H1 (cell line): ENCODE data around the gene CDH9. TPM values are rescaled to one million over a fixed set of nuclear protein-coding genes. Genes with fewer than 3 reads are reported as not detected.

Experiments used
- CTCF ChIA-PET: fragments of 300-600 bp; sonication (Branson Sonifier 250); formaldehyde crosslinking; loops from one replicate; lab custom pipeline; 2021; ENCODE audit not compliant: partially characterized antibody; lab: Charles Lee
- POLR2A ChIA-PET: fragments of 300-600 bp; sonication (Branson Sonifier 250); formaldehyde crosslinking; loops from one replicate; lab custom pipeline; 2021; ENCODE audit warnings: inconsistent platforms; ENCODE audit not compliant: partially characterized antibody; lab: Charles Lee
- DNase-seq, 2 experiments: peaks; one replicate each; pipeline versions ENCODE4 v3.0.0 to v3.0.0-alpha.2; 2010 to 2022; ENCODE audit warnings: low spot score in 2 of 2, low read depth in 1 of 2, mixed read lengths in 1 of 2
- FAIRE-seq: peaks from 2 replicates; lab custom pipeline; 2011; peaks lifted over from hg19 to GRCh38; lab: Jason Lieb, UNC
- H2AFZ ChIP-seq: 2 replicates; pipeline ENCODE4 v1.8.1; 2012; ENCODE audit warnings: low read length, inconsistent platforms
- H2AK5ac ChIP-seq: 2 replicates; pipeline ENCODE4 v1.6.1; 2013; ENCODE audit warnings: low read depth, low read length
- H2BK120ac ChIP-seq: replicated peaks from 2 replicates; pipeline ENCODE3; 2013; ENCODE audit warnings: low read depth, low read length, inconsistent platforms
- H2BK12ac ChIP-seq: 2 replicates; pipeline ENCODE4 v1.6.1; 2013; ENCODE audit warnings: low read depth, low read length
- H2BK15ac ChIP-seq: 2 replicates; pipeline ENCODE4 v1.6.1; 2013; ENCODE audit warnings: low read length
- H2BK20ac ChIP-seq: 2 replicates; pipeline ENCODE4 v1.6.1; 2013; ENCODE audit warnings: low read length
- H2BK5ac ChIP-seq: 2 replicates; pipeline ENCODE4 v1.6.1; 2013; ENCODE audit warnings: low read depth, low read length
- H3K14ac ChIP-seq: 2 replicates; pipeline ENCODE4 v1.6.1; 2013; ENCODE audit warnings: inconsistent platforms; ENCODE audit not compliant: insufficient read length
- H3K18ac ChIP-seq: 2 replicates; pipeline ENCODE4 v1.6.1; 2013; ENCODE audit warnings: low read length; ENCODE audit errors: extremely low read depth
- H3K23ac ChIP-seq: 2 replicates; pipeline ENCODE4 v1.6.1; 2013; ENCODE audit warnings: inconsistent platforms; ENCODE audit not compliant: insufficient read length
- H3K23me2 ChIP-seq: 2 replicates; pipeline ENCODE4 v1.6.1; 2013; ENCODE audit warnings: low read depth, low read length
- H3K27ac ChIP-seq: 2 replicates; pipeline ENCODE4 v1.6.1; 2011; ENCODE audit warnings: low read depth, low read length, inconsistent platforms
- H3K27me3 ChIP-seq, 4 experiments: replicated peaks in 1 of 4; 1 replicate in 1 of 4; 2 replicates in 3 of 4; pipeline versions ENCODE4 v1.6.1 to v1.8.1; 2011 to 2013; ENCODE audit warnings: low read length in 3 of 4, mild to moderate bottlenecking in 3 of 4, inconsistent platforms in 2 of 4, mixed read lengths in 2 of 4, moderate library complexity in 1 of 4; ENCODE audit not compliant: control insufficient read depth in 3 of 4, insufficient read depth in 3 of 4; ENCODE audit errors: extremely low read depth in 1 of 4
- H3K36me3 ChIP-seq, 4 experiments: 2 replicates each; pipeline versions ENCODE4 v1.6.1 to v1.8.1; 2011 to 2013; ENCODE audit warnings: mild to moderate bottlenecking in 4 of 4, low read length in 3 of 4, moderate library complexity in 2 of 4, control low read depth in 1 of 4, inconsistent platforms in 1 of 4; ENCODE audit not compliant: insufficient read depth in 4 of 4, control insufficient read depth in 2 of 4
- H3K4ac ChIP-seq: replicated peaks from 2 replicates; pipeline ENCODE3; 2013; ENCODE audit warnings: low read length, low read depth, mixed read lengths, inconsistent platforms; ENCODE audit not compliant: insufficient read length
- H3K4me1 ChIP-seq, 4 experiments: replicated peaks in 1 of 4; 1 replicate in 1 of 4; 2 replicates in 3 of 4; pipeline versions ENCODE4 v1.6.1 to v1.8.1; 2011 to 2013; ENCODE audit warnings: low read length in 3 of 4, inconsistent platforms in 2 of 4, mixed read lengths in 1 of 4; ENCODE audit not compliant: insufficient read depth in 4 of 4, control insufficient read depth in 3 of 4
- H3K4me2 ChIP-seq, 2 experiments: 2 replicates each; pipeline versions ENCODE4 v1.6.1 to v1.8.1; 2011 to 2013; ENCODE audit warnings: low read depth in 2 of 2, low read length in 2 of 2, control low read depth in 1 of 2, inconsistent platforms in 1 of 2, mild to moderate bottlenecking in 1 of 2; ENCODE audit not compliant: insufficient read depth in 1 of 2
- H3K4me3 ChIP-seq, 4 experiments: fragments of 200-600, 300-600 bp in 1 of 4; sonication (generic), shearing (Covaris generic), sonication (Bioruptor Twin) in 1 of 4; 2 replicates each; pipeline versions ENCODE4 v1.5.1 to v1.8.1; 2011 to 2016; ENCODE audit warnings: low read length in 4 of 4, low read depth in 3 of 4, control low read depth in 2 of 4, inconsistent platforms in 2 of 4, mild to moderate bottlenecking in 2 of 4, mixed read lengths in 1 of 4, moderate library complexity in 1 of 4; ENCODE audit not compliant: insufficient read depth in 2 of 4; ENCODE audit errors: extremely low read depth in 1 of 4
- H3K56ac ChIP-seq: replicated peaks from 2 replicates; pipeline ENCODE3; 2013; ENCODE audit warnings: low read depth, mild to moderate bottlenecking, mixed read lengths, low read length, inconsistent platforms; ENCODE audit not compliant: insufficient read length
- H3K79me1 ChIP-seq: 2 replicates; pipeline ENCODE4 v1.6.1; 2013; ENCODE audit warnings: low read depth, low read length, control low read depth
- H3K79me2 ChIP-seq, 2 experiments: 2 replicates each; pipeline versions ENCODE4 v1.6.1 to v1.8.1; 2012 to 2013; ENCODE audit warnings: low read length in 2 of 2, mild to moderate bottlenecking in 2 of 2, inconsistent platforms in 1 of 2; ENCODE audit not compliant: insufficient read depth in 2 of 2, control insufficient read depth in 1 of 2
- H3K9ac ChIP-seq, 4 experiments: replicated peaks in 1 of 4; 1 replicate in 1 of 4; 2 replicates in 3 of 4; pipeline versions ENCODE4 v1.6.1 to v1.8.1; 2011 to 2013; ENCODE audit warnings: low read depth in 3 of 4, low read length in 3 of 4, control low read depth in 2 of 4, mild to moderate bottlenecking in 2 of 4, moderate library complexity in 2 of 4, inconsistent platforms in 1 of 4; ENCODE audit errors: extremely low read depth in 1 of 4
- H3K9me3 ChIP-seq, 2 experiments: 2 replicates each; pipeline versions ENCODE4 v1.6.1 to v1.8.1; 2012 to 2013; ENCODE audit warnings: mild to moderate bottlenecking in 2 of 2, moderate library complexity in 2 of 2, control low read depth in 1 of 2, inconsistent platforms in 1 of 2, low read depth in 1 of 2, low read length in 1 of 2, mixed read lengths in 1 of 2; ENCODE audit not compliant: insufficient read depth in 2 of 2
- H4K20me1 ChIP-seq, 2 experiments: replicated peaks in 1 of 2; 2 replicates each; pipeline versions ENCODE3 to v1.8.1; 2011 to 2013; ENCODE audit warnings: inconsistent platforms in 2 of 2, low read length in 2 of 2, mild to moderate bottlenecking in 1 of 2; ENCODE audit not compliant: insufficient read depth in 2 of 2, control insufficient read depth in 1 of 2
- H4K5ac ChIP-seq: 2 replicates; pipeline ENCODE4 v1.6.1; 2013; ENCODE audit warnings: low read length, low read depth, mixed read lengths, inconsistent platforms; ENCODE audit not compliant: insufficient read length
- H4K8ac ChIP-seq: 2 replicates; pipeline ENCODE4 v1.8.0; 2013; ENCODE audit warnings: mild to moderate bottlenecking, moderate library complexity, low read length, inconsistent platforms; ENCODE audit not compliant: insufficient read depth; ENCODE audit errors: extremely low read depth
- H4K91ac ChIP-seq: replicated peaks from 2 replicates; pipeline ENCODE3; 2013; ENCODE audit warnings: low read length, mixed read lengths, inconsistent platforms; ENCODE audit not compliant: insufficient read length
- CTBP2 ChIP-seq: IDR thresholded peaks from 2 replicates; pipeline ENCODE4 v1.7.0; 2011; ENCODE audit warnings: borderline replicate concordance, mild to moderate bottlenecking, moderate library complexity, mixed read lengths, low read length; ENCODE audit not compliant: insufficient read depth, insufficient read length
- KDM4A ChIP-seq: IDR thresholded peaks from one replicate; pipeline ENCODE4 v1.7.1; 2012; ENCODE audit warnings: low read depth, mild to moderate bottlenecking, moderate library complexity, low read length, inconsistent platforms; ENCODE audit not compliant: severe bottlenecking
- RAD21 ChIP-seq, 2 experiments: IDR thresholded peaks in 1 of 2; conservative IDR thresholded peaks in 1 of 2; 2 replicates each; pipeline ENCODE4 v1.6.1; 2011; ENCODE audit warnings: low read depth in 2 of 2, low read length in 2 of 2, improper control_type of control experiment in 1 of 2, inconsistent platforms in 1 of 2, mild to moderate bottlenecking in 1 of 2, moderate library complexity in 1 of 2
- TAF1 ChIP-seq: IDR thresholded peaks from 2 replicates; pipeline ENCODE4 v1.6.1; 2011; ENCODE audit warnings: mild to moderate bottlenecking, low read depth, low read length
- TCF12 ChIP-seq: IDR thresholded peaks from 2 replicates; pipeline ENCODE4 v1.6.1; 2011; ENCODE audit warnings: low read depth, mild to moderate bottlenecking, low read length
- WGBS, 2 experiments: shearing (Covaris generic) in 1 of 2; methylation state at CpG; one replicate each; pipeline versions ENCODE4 v1.1.6 to v1.1.7; 2013 to 2015; ENCODE audit warnings: low lambda C conversion rate in 2 of 2, mixed read lengths in 2 of 2, inconsistent platforms in 1 of 2, low coverage in 1 of 2, missing lambda C conversion rate in 1 of 2; ENCODE audit not compliant: insufficient replicate concordance in 2 of 2, insufficient coverage in 1 of 2, insufficient read length in 1 of 2; ENCODE audit errors: extremely low coverage in 1 of 2, missing lambda C conversion rate in 1 of 2; 5-methylcytosine and 5-hydroxymethylcytosine counted together
- polyA plus RNA-seq, 7 experiments: library from polyadenylated mRNA; depleted of rRNA in 3 of 7; stranded (reverse) in 5 of 7; unstranded in 2 of 7; fragments of >200 nt in 5 of 7; fragments of 200-250 nt in 2 of 7; gene quantifications; 1 replicate in 5 of 7; 2 replicates in 1 of 7; 4 replicates in 1 of 7; pipeline versions ENCODE4 v1.2.1 to v1.2.3, GENCODE V29; 2011 to 2013; ENCODE audit warnings: missing spikeins in 2 of 7, mixed read lengths in 2 of 7
- total RNA-seq: library from RNA; stranded (reverse); fragmentation: NEBNext Ultra II Directional; extraction: Animal tissue kit (Norgen Biotek cat#: 25700); gene quantifications from 2 replicates; pipeline ENCODE4 v1.2.1, GENCODE V29; 2021

The CDH9 gene
- total and polyA plus RNA-seq, 2 of the 8 experiments (the other 6 are each of a cell fraction or from before 2014, with no cell fraction given), result 0.54 to 1.0 TPM

DNA sequence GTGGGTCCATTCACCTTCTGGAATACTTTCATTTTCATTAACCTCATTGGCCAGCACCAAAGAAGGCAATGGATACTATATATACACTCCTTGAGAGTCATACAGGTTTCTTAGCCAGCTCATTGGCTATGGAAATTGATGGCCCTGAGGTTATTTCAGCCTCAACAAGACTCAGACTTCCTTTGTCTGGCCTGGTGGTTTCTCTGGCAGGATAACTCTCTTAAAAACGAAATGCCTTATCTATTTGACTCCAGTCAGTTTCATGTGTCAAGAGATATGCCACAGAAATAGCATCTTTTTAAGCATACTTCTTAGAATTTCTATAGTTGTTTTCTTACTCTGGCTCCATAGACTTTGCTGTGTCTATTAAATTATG is 28.9 kb downstream of the CDH9 start:
- H3K14ac ChIP-seq, result no peak overlapping the region
- POLR2A ChIA-PET, result no interaction called here
- no peaks in the 10 kb centered on the region for H3K79me1 ChIP-seq
- H3K18ac ChIP-seq, result no peak overlapping the region
- no peak overlapping the region for H3K27ac ChIP-seq
- 100% methylated on average over 1 of the region's 1 CpG; no CpG with 5 or more reads in 1 of the 2 experiments for WGBS, 2 experiments
- no peak overlapping the region for H3K9ac ChIP-seq
- no peaks in the 10 kb centered on the region for H3K4me1 ChIP-seq
- H2AFZ ChIP-seq, result no peak overlapping the region
- H3K36me3 ChIP-seq, result no peaks in the 10 kb centered on the region
- no peaks in the 10 kb centered on the region for H3K23me2 ChIP-seq
- H3K27me3 ChIP-seq, result no peaks in the 10 kb centered on the region
- no peak overlapping the region for H3K4ac ChIP-seq
- no peak overlapping the region for H2BK20ac ChIP-seq
- H3K56ac ChIP-seq, result no peak overlapping the region
- H3K9me3 ChIP-seq, result no peaks in the 10 kb centered on the region
- CTCF ChIA-PET, result no interaction called here
- no peak overlapping the region for H2BK5ac ChIP-seq
- no peak overlapping the region for H2BK12ac ChIP-seq
- no peak overlapping the region for H4K5ac ChIP-seq
- H2BK15ac ChIP-seq, result no peak overlapping the region
- no peak overlapping the region for H3K4me2 ChIP-seq
- FAIRE-seq (no peak), DNase-seq (no peak)
- H2AK5ac ChIP-seq, result no peak overlapping the region
- TF ChIP-seq TAF1 (no peak), CTBP2 (no peak), RAD21 (IDR thresholded peaks at IDR 0.05 in 1 of 2, conservative IDR thresholded peaks at IDR 0.05 in 1 of 2; ENCODE audit: low read depth in 2 of 2, low read length in 2 of 2) (no peak), TCF12 (no peak), KDM4A (no peak)
- H3K4me3 ChIP-seq, result no peak overlapping the region
- H4K91ac ChIP-seq, result no peak overlapping the region
- no peaks in the 10 kb centered on the region for H3K79me2 ChIP-seq
- no peaks in the 10 kb centered on the region for H4K20me1 ChIP-seq
- no peak overlapping the region for H4K8ac ChIP-seq
- H2BK120ac ChIP-seq, result no peak overlapping the region
- no peak overlapping the region for H3K23ac ChIP-seq
